Gastroesophageal sphincter (tissue), 4 donors: ENCODE measurements around the gene ST3GAL5. TPM values are rescaled to one million over a fixed set of nuclear protein-coding genes. Genes with fewer than 3 reads are reported as not detected.

ENCODE experiments used
- ATAC-seq: fragments of 150-250 bp; one replicate; pipeline ENCODE4 v1.9.1; 2016; ENCODE audit warnings: mild to moderate bottlenecking, moderate library complexity
- H3K27ac ChIP-seq, 4 donors: fragments of 200-600 bp; sonication (generic) in 3 of 4; 1 replicate in 3 of 4; 2 replicates in 1 of 4; pipeline ENCODE4 v1.5.1; 2016 to 2019
- H3K27me3 ChIP-seq: fragments of 200-600 bp; sonication (generic); one replicate; pipeline ENCODE4 v1.5.1; 2019
- H3K36me3 ChIP-seq, 2 donors: fragments of 200-600 bp; sonication (generic); one replicate each; pipeline ENCODE4 v1.5.1; 2019; ENCODE audit warnings: control low read depth in 1 of 2
- H3K4me1 ChIP-seq, 3 donors: fragments of 200-600 bp; sonication (generic); 1 replicate in 2 of 3; 2 replicates in 1 of 3; pipeline ENCODE4 v1.5.1; 2016 to 2019; ENCODE audit warnings: control low read depth in 2 of 3
- H3K4me3 ChIP-seq, 2 donors: fragments of 200-600 bp; sonication (generic); one replicate each; pipeline ENCODE4 v1.5.1; 2019; ENCODE audit warnings: mild to moderate bottlenecking in 1 of 2, moderate library complexity in 1 of 2
- H3K9me3 ChIP-seq, 3 donors: fragments of 200-600 bp; sonication (generic); one replicate each; pipeline ENCODE4 v1.5.1; 2017 to 2019; ENCODE audit warnings: control low read depth in 2 of 3
- CTCF ChIP-seq, 4 experiments: fragments of 200-600 bp in 2 of 4; fragments of 450-650 bp in 2 of 4; sonication (generic) in 1 of 4; IDR thresholded peaks; one replicate each; pipeline ENCODE4 v1.5.1; 2017 to 2019; ENCODE audit warnings: antibody characterized with exemption in 4 of 4, mild to moderate bottlenecking in 2 of 4, moderate library complexity in 2 of 4
- EP300 ChIP-seq: sonication (generic); formaldehyde crosslinking; IDR thresholded peaks from one replicate; pipeline ENCODE4 v1.6.1; 2017; ENCODE audit warnings: antibody characterized with exemption, mild to moderate bottlenecking
- POLR2A ChIP-seq, 2 donors: fragments of 450-650 bp; IDR thresholded peaks; one replicate each; pipeline ENCODE4 v1.6.1; 2017; ENCODE audit warnings: antibody characterized with exemption in 2 of 2, mild to moderate bottlenecking in 2 of 2, moderate library complexity in 1 of 2
- POLR2AphosphoS5 ChIP-seq: sonication (generic); formaldehyde crosslinking; IDR thresholded peaks from one replicate; pipeline ENCODE4 v1.6.1; 2017; ENCODE audit warnings: antibody characterized with exemption
- WGBS, 2 donors: methylation state at CpG; one replicate each; pipeline ENCODE4 v1.1.5; 2018; ENCODE audit warnings: low coverage in 1 of 2; 5-methylcytosine and 5-hydroxymethylcytosine counted together
- total RNA-seq, 4 donors: library from RNA; depleted of rRNA; stranded (reverse); fragments of >200 nt; gene quantifications; one replicate each; pipeline ENCODE4 v1.1.0, GENCODE V29; 2016

Gene ST3GAL5
- total RNA-seq, result 10 to 100 TPM; 15.2 to 55.9 (median 22.7) TPM

GRCh38 chr2:85888684-85889626 lies at the start of gene ST3GAL5:
Gene ST3GAL5, minus strand, starts transcription at chr2:85888990. Its CDS starts 85 bp downstream, at chr2:85888905.
- 0 to 1% methylated on average over 2 to 19 of the region's 94 CpGs for WGBS, 2 donors
- TF ChIP-seq POLR2A (IDR thresholded peaks at IDR 0.05) (peak; percentile 18 to 43), CTCF (IDR thresholded peaks at IDR 0.05) (peak; percentile 26 to 66 (median 62)), EP300 (no peak), POLR2AphosphoS5 (peak; percentile 56)

GRCh38 chr2:85938456-85938855 lies 49.7 kb upstream of the ST3GAL5 start:
- no peak overlapping the region for H3K4me3 ChIP-seq
- H3K9me3 ChIP-seq, result peaks cover 0 to 14% (median 0%) of the 10 kb centered on the region in 3 donors
- H3K4me1 ChIP-seq, result peaks cover 0 to 9% (median 3%) of the 10 kb centered on the region in 3 donors
- H3K27me3 ChIP-seq, result no peaks in the 10 kb centered on the region
- no peaks in the 10 kb centered on the region for H3K36me3 ChIP-seq
- WGBS, 2 donors, result 63 to 64% methylated on average over 2 of the region's 2 CpGs
- H3K27ac ChIP-seq, result no peak overlapping the region
- ATAC-seq, result no peak
- TF ChIP-seq CTCF (IDR thresholded peaks at IDR 0.05) (no peak), POLR2AphosphoS5 (no peak), POLR2A (IDR thresholded peaks at IDR 0.05) (no peak)

More at GRCh38 chr2:85888684-85889626, at the start of gene ST3GAL5:
- no peaks in the 10 kb centered on the region for H3K27me3 ChIP-seq
- no peaks in the 10 kb centered on the region for H3K36me3 ChIP-seq
- peak within 1 kb of the TSS; percentile 31 to 89 (median 88) for H3K27ac ChIP-seq
- peaks cover 0 to 73% (median 24%) of the 10 kb centered on the region in 3 donors for H3K4me1 ChIP-seq
- no peaks in the 10 kb centered on the region for H3K9me3 ChIP-seq
- peak; percentile 88 for ATAC-seq
- peak within 1 kb of the TSS; percentile 66 to 94 for H3K4me3 ChIP-seq

- Histone ChIP-seq H3K27me3 (no peaks in the 10 kb centered on the region), H3K36me3 (no peaks in the 10 kb centered on the region), H3K4me3 (no peak overlapping the region), H3K9me3 (peaks cover 0 to 9% (median 0%) of the 10 kb centered on the region in 3 donors), H3K27ac (no peak overlapping the region), H3K4me1 (peaks cover 0 to 9% (median 3%) of the 10 kb centered on the region in 3 donors)
- no peak for ATAC-seq
- TF ChIP-seq CTCF (IDR thresholded peaks at IDR 0.05) (no peak), POLR2AphosphoS5 (no peak), POLR2A (IDR thresholded peaks at IDR 0.05) (no peak), EP300 (no peak)
- WGBS, 2 donors, result 50 to 57% methylated on average over 1 of the region's 5 CpGs
Measured at GRCh38 chr2:85937069-85937439, 48.3 kb upstream of the ST3GAL5 start.

- Histone ChIP-seq H3K4me1 (peaks cover 0 to 9% (median 3%) of the 10 kb centered on the region in 3 donors), H3K36me3 (no peaks in the 10 kb centered on the region), H3K4me3 (no peak overlapping the region), H3K27ac (no peak overlapping the region), H3K27me3 (no peaks in the 10 kb centered on the region), H3K9me3 (peaks cover 0 to 7% (median 0%) of the 10 kb centered on the region in 3 donors)
- 94 to 100% methylated on average over 1 to 12 of the region's 22 CpGs for WGBS, 2 donors
- TF ChIP-seq POLR2A (IDR thresholded peaks at IDR 0.05) (no peak), EP300 (no peak), CTCF (IDR thresholded peaks at IDR 0.05) (no peak), POLR2AphosphoS5 (no peak)
- ATAC-seq, result no peak
Measured at GRCh38 chr2:85936421-85937068, 47.8 kb upstream of the ST3GAL5 start.
